Liver (tissue), 9 donors: ENCODE measurements around the gene ATXN7L1. TPM values are rescaled to one million over a fixed set of nuclear protein-coding genes. Genes with fewer than 3 reads are reported as not detected.

Experiments used
- DNase-seq: peaks from one replicate; pipeline ENCODE4 v3.0.0-alpha.2; 2017; ENCODE audit warnings: low spot score
- H3K27ac ChIP-seq, 2 donors: one replicate each; pipeline ENCODE4 v1.7.0; 2013; ENCODE audit warnings: inconsistent platforms in 2 of 2, low read length in 2 of 2, control low read depth in 1 of 2, low read depth in 1 of 2, mild to moderate bottlenecking in 1 of 2
- H3K27me3 ChIP-seq, 4 donors: one replicate each; pipeline versions ENCODE4 v1.6.1 to v1.7.0; 2013; ENCODE audit warnings: low read length in 3 of 4, inconsistent platforms in 1 of 4, mild to moderate bottlenecking in 1 of 4, moderate library complexity in 1 of 4; ENCODE audit not compliant: control insufficient read depth in 4 of 4, insufficient read depth in 4 of 4
- H3K36me3 ChIP-seq, 4 donors: one replicate each; pipeline versions ENCODE4 v1.6.1 to v1.7.0; 2013; ENCODE audit warnings: low read length in 3 of 4, mild to moderate bottlenecking in 3 of 4, low read depth in 1 of 4, moderate library complexity in 1 of 4; ENCODE audit not compliant: control insufficient read depth in 4 of 4, insufficient read depth in 3 of 4
- H3K4me1 ChIP-seq, 4 donors: one replicate each; pipeline versions ENCODE4 v1.6.1 to v1.7.0; 2013; ENCODE audit warnings: low read length in 3 of 4, mild to moderate bottlenecking in 3 of 4, moderate library complexity in 1 of 4; ENCODE audit not compliant: control insufficient read depth in 4 of 4, insufficient read depth in 4 of 4
- H3K4me3 ChIP-seq, 3 donors: one replicate each; pipeline versions ENCODE4 v1.6.1 to v1.7.0; 2013; ENCODE audit warnings: low read length in 3 of 3, control low read depth in 1 of 3, low read depth in 1 of 3, mild to moderate bottlenecking in 1 of 3
- H3K9ac ChIP-seq, 2 donors: one replicate each; pipeline ENCODE4 v1.7.0; 2013; ENCODE audit warnings: low read length in 2 of 2, mild to moderate bottlenecking in 2 of 2, moderate library complexity in 2 of 2, control low read depth in 1 of 2, low read depth in 1 of 2
- H3K9me3 ChIP-seq, 4 donors: one replicate each; pipeline versions ENCODE4 v1.6.1 to v1.7.0; 2013; ENCODE audit warnings: low read length in 3 of 4; ENCODE audit not compliant: control insufficient read depth in 4 of 4
- EGR1 ChIP-seq, 2 donors: IDR thresholded peaks; 2 replicates each; pipeline ENCODE4 v1.6.1; 2016 to 2018; ENCODE audit warnings: antibody characterized with exemption in 2 of 2, low read depth in 2 of 2
- FOXA2 ChIP-seq: IDR thresholded peaks from 2 replicates; pipeline ENCODE4 v1.6.1; 2016; ENCODE audit warnings: antibody characterized with exemption
- GABPA ChIP-seq, 2 donors: IDR thresholded peaks in 1 of 2; conservative IDR thresholded peaks in 1 of 2; 2 replicates each; pipeline ENCODE4 v1.6.1; 2016; ENCODE audit warnings: antibody characterized with exemption in 2 of 2, mild to moderate bottlenecking in 1 of 2, moderate library complexity in 1 of 2
- HNF4A ChIP-seq, 2 donors: conservative IDR thresholded peaks; 2 replicates each; pipeline ENCODE4 v1.6.1; 2016; ENCODE audit warnings: antibody characterized with exemption in 2 of 2, mild to moderate bottlenecking in 2 of 2
- HNF4G ChIP-seq: IDR thresholded peaks from 2 replicates; pipeline ENCODE4 v1.6.1; 2016; ENCODE audit warnings: antibody characterized with exemption
- JUND ChIP-seq, 2 donors: IDR thresholded peaks; 2 replicates each; pipeline ENCODE4 v1.6.1; 2016; ENCODE audit warnings: antibody characterized with exemption in 2 of 2
- RAD21 ChIP-seq, 2 donors: IDR thresholded peaks; 2 replicates each; pipeline ENCODE4 v1.6.1; 2016; ENCODE audit warnings: antibody characterized with exemption in 2 of 2, mild to moderate bottlenecking in 2 of 2
- RXRA ChIP-seq, 2 donors: IDR thresholded peaks; 2 replicates each; pipeline ENCODE4 v1.6.1; 2017 to 2018; ENCODE audit warnings: antibody characterized with exemption in 2 of 2, mild to moderate bottlenecking in 1 of 2
- SP1 ChIP-seq: IDR thresholded peaks from 2 replicates; pipeline ENCODE4 v1.6.1; 2018; ENCODE audit warnings: antibody characterized with exemption, mild to moderate bottlenecking
- YY1 ChIP-seq: IDR thresholded peaks from 2 replicates; pipeline ENCODE4 v1.6.1; 2016; ENCODE audit warnings: antibody characterized with exemption, mild to moderate bottlenecking
- WGBS: extraction: QIAGEN DNeasy Blood & Tissue Kit; methylation state at CpG from one replicate; pipeline ENCODE4 v1.1.7; 2013; 5-methylcytosine and 5-hydroxymethylcytosine counted together
- polyA plus RNA-seq, 2 donors: library from polyadenylated mRNA; stranded (reverse) in 1 of 2; unstranded in 1 of 2; fragments of 200-250 nt in 1 of 2; fragments of >200 nt in 1 of 2; fragmentation: Nextera tagmentation in 1 of 2; extraction: Ambion mirVana in 1 of 2; gene quantifications; one replicate each; pipeline versions ENCODE4 v1.2.1 to v1.2.3, GENCODE V29; 2013 to 2015
- total RNA-seq, 2 donors: library from RNA; depleted of rRNA; stranded (reverse); fragments of >200 nt; gene quantifications; one replicate each; pipeline ENCODE4 v1.2.3, GENCODE V29; 2014
- TF ChIP-seq, protein P1 (sequence below): fragments of 150-350 bp; IDR thresholded peaks from 2 replicates; pipeline ENCODE4 v1.5.1; 2017; ENCODE audit warnings: improper control_type of control experiment, low read depth, low read length; ENCODE audit not compliant: missing input control
- TF ChIP-seq, protein P2 (sequence below): IDR thresholded peaks from 2 replicates; pipeline ENCODE4 v1.6.1; 2016; ENCODE audit warnings: antibody characterized with exemption
- TF ChIP-seq, protein P3 (sequence below): IDR thresholded peaks from 2 replicates; pipeline ENCODE4 v1.6.1; 2016; ENCODE audit warnings: antibody characterized with exemption
- TF ChIP-seq, protein P4 (sequence below): IDR thresholded peaks from 2 replicates; pipeline ENCODE4 v1.6.1; 2016; ENCODE audit warnings: antibody characterized with exemption, mild to moderate bottlenecking
- donor health status: healthy.
- donor health status: healthy.
- donor health status: healthy.
- donor health status: healthy.
- donor health status: healthy.

Gene ATXN7L1
- total and polyA plus RNA-seq, 4 donors = 2.1 to 7.4 (median 5.3) TPM

DNA sequence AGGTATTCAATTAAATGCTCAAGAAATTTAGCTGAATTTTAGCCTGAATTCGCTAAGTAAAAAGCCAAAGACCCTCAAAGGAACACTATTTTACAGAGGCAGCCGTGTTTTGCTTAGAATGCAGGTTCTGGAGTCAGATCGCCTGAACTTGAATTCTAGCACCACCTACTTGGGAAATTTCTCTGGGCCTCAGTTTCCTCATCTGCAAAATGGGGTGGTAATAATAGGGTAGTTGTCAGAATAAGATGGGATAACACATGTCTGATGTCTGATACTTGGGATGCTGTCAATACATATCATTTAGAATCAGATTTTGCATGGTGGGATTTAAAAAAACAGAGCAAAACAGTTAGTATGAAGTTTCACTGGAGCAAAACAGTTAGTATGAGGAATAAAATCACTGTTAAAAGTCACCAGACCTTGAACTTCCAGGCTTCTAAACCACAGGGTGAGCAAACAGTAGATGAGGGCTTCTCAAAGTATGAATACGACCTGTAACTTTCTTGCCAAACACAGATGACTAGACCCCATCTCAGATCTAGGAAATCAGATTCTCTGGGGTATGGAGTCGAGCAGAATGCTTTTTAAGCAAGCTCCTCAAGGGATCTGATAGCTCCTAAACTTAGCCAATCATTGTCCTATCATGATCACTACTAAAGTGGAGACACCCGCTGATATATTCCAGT lies 75.4 kb downstream of the ATXN7L1 start:
- WGBS = 94% methylated on average over 6 of the region's 6 CpGs
- Histone ChIP-seq H3K4me1 (peaks cover 11 to 29% (median 20%) of the 10 kb centered on the region in 4 donors), H3K27ac (no peak overlapping the region), H3K27me3 (no peaks in the 10 kb centered on the region), H3K36me3 (no peaks in the 10 kb centered on the region), H3K4me3 (no peak overlapping the region), H3K9ac (no peak overlapping the region), H3K9me3 (no peaks in the 10 kb centered on the region)
- TF ChIP-seq SP1 = no peak
- no peak for TF ChIP-seq YY1
- TF ChIP-seq, protein P1, sequence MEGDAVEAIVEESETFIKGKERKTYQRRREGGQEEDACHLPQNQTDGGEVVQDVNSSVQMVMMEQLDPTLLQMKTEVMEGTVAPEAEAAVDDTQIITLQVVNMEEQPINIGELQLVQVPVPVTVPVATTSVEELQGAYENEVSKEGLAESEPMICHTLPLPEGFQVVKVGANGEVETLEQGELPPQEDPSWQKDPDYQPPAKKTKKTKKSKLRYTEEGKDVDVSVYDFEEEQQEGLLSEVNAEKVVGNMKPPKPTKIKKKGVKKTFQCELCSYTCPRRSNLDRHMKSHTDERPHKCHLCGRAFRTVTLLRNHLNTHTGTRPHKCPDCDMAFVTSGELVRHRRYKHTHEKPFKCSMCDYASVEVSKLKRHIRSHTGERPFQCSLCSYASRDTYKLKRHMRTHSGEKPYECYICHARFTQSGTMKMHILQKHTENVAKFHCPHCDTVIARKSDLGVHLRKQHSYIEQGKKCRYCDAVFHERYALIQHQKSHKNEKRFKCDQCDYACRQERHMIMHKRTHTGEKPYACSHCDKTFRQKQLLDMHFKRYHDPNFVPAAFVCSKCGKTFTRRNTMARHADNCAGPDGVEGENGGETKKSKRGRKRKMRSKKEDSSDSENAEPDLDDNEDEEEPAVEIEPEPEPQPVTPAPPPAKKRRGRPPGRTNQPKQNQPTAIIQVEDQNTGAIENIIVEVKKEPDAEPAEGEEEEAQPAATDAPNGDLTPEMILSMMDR = no peak
- no peak for TF ChIP-seq JUND (IDR thresholded peaks at IDR 0.05)
- TF ChIP-seq, protein P2, sequence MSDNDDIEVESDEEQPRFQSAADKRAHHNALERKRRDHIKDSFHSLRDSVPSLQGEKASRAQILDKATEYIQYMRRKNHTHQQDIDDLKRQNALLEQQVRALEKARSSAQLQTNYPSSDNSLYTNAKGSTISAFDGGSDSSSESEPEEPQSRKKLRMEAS = no peak
- TF ChIP-seq HNF4A (conservative IDR thresholded peaks at IDR 0.05) = no peak
- no peak for TF ChIP-seq HNF4G
- DNase-seq = no peak

DNA sequence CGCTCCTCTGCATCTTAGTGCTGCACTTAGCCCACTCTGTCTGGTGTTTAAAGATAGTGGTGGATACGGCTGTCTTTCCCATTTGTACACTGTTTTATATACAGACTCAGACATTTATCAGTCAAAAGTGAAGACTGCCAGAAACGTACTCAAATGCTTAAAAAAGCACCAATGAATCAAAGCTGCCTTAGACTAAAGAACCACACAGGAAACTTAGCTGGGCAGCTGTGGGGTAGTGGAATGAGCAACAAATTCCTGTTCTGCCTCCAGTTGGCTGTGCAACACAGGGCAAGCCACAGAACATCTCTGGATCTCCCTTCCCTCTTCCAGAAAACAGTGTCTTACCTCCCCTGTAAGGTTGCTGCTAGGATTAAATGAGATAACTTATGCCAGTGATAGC lies 76.0 kb downstream of the ATXN7L1 start:
- Histone ChIP-seq H3K27me3 (no peaks in the 10 kb centered on the region), H3K36me3 (no peaks in the 10 kb centered on the region), H3K9me3 (no peaks in the 10 kb centered on the region), H3K4me3 (no peak overlapping the region), H3K9ac (no peak overlapping the region), H3K27ac (no peak overlapping the region), H3K4me1 (peaks cover 11 to 28% (median 22%) of the 10 kb centered on the region in 4 donors)
- 82% methylated on average over 3 of the region's 3 CpGs for WGBS
- TF ChIP-seq HNF4A (conservative IDR thresholded peaks at IDR 0.05) = no peak
- TF ChIP-seq, protein P3, sequence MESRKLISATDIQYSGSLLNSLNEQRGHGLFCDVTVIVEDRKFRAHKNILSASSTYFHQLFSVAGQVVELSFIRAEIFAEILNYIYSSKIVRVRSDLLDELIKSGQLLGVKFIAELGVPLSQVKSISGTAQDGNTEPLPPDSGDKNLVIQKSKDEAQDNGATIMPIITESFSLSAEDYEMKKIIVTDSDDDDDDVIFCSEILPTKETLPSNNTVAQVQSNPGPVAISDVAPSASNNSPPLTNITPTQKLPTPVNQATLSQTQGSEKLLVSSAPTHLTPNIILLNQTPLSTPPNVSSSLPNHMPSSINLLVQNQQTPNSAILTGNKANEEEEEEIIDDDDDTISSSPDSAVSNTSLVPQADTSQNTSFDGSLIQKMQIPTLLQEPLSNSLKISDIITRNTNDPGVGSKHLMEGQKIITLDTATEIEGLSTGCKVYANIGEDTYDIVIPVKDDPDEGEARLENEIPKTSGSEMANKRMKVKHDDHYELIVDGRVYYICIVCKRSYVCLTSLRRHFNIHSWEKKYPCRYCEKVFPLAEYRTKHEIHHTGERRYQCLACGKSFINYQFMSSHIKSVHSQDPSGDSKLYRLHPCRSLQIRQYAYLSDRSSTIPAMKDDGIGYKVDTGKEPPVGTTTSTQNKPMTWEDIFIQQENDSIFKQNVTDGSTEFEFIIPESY = no peak
- TF ChIP-seq, protein P1 = no peak
- no peak for TF ChIP-seq RXRA (IDR thresholded peaks at IDR 0.05)
- TF ChIP-seq RAD21 (IDR thresholded peaks at IDR 0.05) = no peak
- TF ChIP-seq, protein P4, sequence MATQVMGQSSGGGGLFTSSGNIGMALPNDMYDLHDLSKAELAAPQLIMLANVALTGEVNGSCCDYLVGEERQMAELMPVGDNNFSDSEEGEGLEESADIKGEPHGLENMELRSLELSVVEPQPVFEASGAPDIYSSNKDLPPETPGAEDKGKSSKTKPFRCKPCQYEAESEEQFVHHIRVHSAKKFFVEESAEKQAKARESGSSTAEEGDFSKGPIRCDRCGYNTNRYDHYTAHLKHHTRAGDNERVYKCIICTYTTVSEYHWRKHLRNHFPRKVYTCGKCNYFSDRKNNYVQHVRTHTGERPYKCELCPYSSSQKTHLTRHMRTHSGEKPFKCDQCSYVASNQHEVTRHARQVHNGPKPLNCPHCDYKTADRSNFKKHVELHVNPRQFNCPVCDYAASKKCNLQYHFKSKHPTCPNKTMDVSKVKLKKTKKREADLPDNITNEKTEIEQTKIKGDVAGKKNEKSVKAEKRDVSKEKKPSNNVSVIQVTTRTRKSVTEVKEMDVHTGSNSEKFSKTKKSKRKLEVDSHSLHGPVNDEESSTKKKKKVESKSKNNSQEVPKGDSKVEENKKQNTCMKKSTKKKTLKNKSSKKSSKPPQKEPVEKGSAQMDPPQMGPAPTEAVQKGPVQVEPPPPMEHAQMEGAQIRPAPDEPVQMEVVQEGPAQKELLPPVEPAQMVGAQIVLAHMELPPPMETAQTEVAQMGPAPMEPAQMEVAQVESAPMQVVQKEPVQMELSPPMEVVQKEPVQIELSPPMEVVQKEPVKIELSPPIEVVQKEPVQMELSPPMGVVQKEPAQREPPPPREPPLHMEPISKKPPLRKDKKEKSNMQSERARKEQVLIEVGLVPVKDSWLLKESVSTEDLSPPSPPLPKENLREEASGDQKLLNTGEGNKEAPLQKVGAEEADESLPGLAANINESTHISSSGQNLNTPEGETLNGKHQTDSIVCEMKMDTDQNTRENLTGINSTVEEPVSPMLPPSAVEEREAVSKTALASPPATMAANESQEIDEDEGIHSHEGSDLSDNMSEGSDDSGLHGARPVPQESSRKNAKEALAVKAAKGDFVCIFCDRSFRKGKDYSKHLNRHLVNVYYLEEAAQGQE = no peak
- TF ChIP-seq GABPA (IDR thresholded peaks at IDR 0.05 in 1 of 2, conservative IDR thresholded peaks at IDR 0.05 in 1 of 2) = no peak
- TF ChIP-seq YY1 = no peak
- no peak for TF ChIP-seq SP1
- TF ChIP-seq EGR1 (IDR thresholded peaks at IDR 0.05; ENCODE audit: low read depth in 2 of 2) = no peak
- no peak for TF ChIP-seq FOXA2
- no peak for DNase-seq
